ENCODE measurements around the gene CACNA1D. TPM values are rescaled to one million over a fixed set of nuclear protein-coding genes. Genes with fewer than 3 reads are reported as not detected.

The CACNA1D gene
- total RNA-seq, 4 donors from 2014 or later = 12.7 to 98.9 (median 25.0) TPM

DNA sequence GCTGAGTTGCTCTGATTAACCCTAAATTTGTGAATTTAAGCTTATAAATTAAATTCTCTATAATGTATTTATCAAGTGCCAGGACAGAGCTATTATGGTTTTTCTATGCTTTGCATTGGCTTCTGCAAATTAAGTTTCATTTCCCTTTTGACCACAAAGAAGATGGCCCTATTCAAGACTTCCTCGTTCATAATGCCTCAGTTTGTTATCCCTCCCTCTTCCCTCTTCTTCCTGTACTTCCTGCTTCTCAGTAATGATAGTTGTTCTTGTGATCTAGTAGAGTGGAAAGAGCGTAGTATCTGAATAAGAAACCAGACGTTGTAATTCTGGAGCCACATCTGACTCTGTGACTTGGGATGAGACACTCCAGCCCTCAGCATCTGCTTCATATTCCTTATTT, 118.7 kb downstream of the CACNA1D start:
- no peak for DNase-seq
- no peak overlapping the region for H3K4me3 ChIP-seq
- H3K9me3 ChIP-seq = no peaks in the 10 kb centered on the region
- no peaks in the 10 kb centered on the region for H3K36me3 ChIP-seq
- 72% methylated on average over 3 of the region's 3 CpGs; no CpG with 5 or more reads in 1 of the 2 donors for WGBS, 2 donors (ENCODE audit: low coverage in 1 of 2)
- H3K27me3 ChIP-seq = no peaks in the 10 kb centered on the region
- H3K4me1 ChIP-seq = peaks cover 0 to 7% (median 3%) of the 10 kb centered on the region in 4 donors
- H3K27ac ChIP-seq = no peak overlapping the region
- in situ Hi-C loops (cut with MboI; ENCODE audit: low pct_ligation_motif_present in 1 of 4, low pct_unique_long_range_greater_than_20kb in 1 of 4, low sequenced_read_pairs in 3 of 4) = no loop called here
- intact Hi-C loops (cut with DNase I; ENCODE audit: low total_unique reads) = no loop called here
- TF ChIP-seq POLR2A (IDR thresholded peaks at IDR 0.05) (no peak), POLR2AphosphoS5 (IDR thresholded peaks at IDR 0.05) (no peak), EP300 (IDR thresholded peaks at IDR 0.05; ENCODE audit: low read depth) (no peak)
- TF ChIP-seq, protein P1, sequence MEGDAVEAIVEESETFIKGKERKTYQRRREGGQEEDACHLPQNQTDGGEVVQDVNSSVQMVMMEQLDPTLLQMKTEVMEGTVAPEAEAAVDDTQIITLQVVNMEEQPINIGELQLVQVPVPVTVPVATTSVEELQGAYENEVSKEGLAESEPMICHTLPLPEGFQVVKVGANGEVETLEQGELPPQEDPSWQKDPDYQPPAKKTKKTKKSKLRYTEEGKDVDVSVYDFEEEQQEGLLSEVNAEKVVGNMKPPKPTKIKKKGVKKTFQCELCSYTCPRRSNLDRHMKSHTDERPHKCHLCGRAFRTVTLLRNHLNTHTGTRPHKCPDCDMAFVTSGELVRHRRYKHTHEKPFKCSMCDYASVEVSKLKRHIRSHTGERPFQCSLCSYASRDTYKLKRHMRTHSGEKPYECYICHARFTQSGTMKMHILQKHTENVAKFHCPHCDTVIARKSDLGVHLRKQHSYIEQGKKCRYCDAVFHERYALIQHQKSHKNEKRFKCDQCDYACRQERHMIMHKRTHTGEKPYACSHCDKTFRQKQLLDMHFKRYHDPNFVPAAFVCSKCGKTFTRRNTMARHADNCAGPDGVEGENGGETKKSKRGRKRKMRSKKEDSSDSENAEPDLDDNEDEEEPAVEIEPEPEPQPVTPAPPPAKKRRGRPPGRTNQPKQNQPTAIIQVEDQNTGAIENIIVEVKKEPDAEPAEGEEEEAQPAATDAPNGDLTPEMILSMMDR (IDR thresholded peaks at IDR 0.05) = no peak

DNA sequence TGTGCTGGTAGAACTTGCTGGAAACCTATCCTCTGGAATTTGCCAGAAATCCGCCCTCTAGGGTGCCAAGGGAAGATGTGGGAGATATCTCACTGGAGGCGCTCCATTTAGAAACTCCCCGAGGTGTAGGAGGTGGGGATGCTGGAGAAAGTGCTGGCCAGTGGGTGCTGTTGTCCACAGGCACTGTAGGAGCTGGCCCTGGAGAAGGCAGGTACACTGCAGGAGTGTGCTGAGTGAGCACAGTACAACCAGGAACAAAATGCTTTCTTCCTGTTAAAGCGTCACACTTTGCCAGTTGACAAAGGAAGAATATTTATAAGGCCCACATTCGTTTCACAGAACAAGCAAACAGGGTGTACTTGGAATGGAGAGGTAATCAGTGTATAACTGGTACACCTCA, 119.9 kb downstream of the CACNA1D start:
- intact Hi-C loops (cut with DNase I; ENCODE audit: low total_unique reads) (no loop called here), in situ Hi-C loops (cut with MboI; ENCODE audit: low pct_ligation_motif_present in 1 of 4, low pct_unique_long_range_greater_than_20kb in 1 of 4, low sequenced_read_pairs in 3 of 4) (no loop called here)
- TF ChIP-seq EP300 (IDR thresholded peaks at IDR 0.05; ENCODE audit: low read depth) (no peak), POLR2A (IDR thresholded peaks at IDR 0.05) (no peak), POLR2AphosphoS5 (IDR thresholded peaks at IDR 0.05) (no peak)
- TF ChIP-seq, protein P1 (IDR thresholded peaks at IDR 0.05) = no peak
- no peak overlapping the region for H3K27ac ChIP-seq
- H3K9me3 ChIP-seq = no peaks in the 10 kb centered on the region
- 65 to 81% methylated on average over 2 to 5 of the region's 5 CpGs for WGBS, 2 donors (ENCODE audit: low coverage in 1 of 2)
- H3K4me1 ChIP-seq = peaks cover 0 to 12% (median 4%) of the 10 kb centered on the region in 4 donors
- no peaks in the 10 kb centered on the region for H3K27me3 ChIP-seq
- DNase-seq = no peak
- H3K36me3 ChIP-seq = no peaks in the 10 kb centered on the region
- H3K4me3 ChIP-seq = no peak overlapping the region

DNA sequence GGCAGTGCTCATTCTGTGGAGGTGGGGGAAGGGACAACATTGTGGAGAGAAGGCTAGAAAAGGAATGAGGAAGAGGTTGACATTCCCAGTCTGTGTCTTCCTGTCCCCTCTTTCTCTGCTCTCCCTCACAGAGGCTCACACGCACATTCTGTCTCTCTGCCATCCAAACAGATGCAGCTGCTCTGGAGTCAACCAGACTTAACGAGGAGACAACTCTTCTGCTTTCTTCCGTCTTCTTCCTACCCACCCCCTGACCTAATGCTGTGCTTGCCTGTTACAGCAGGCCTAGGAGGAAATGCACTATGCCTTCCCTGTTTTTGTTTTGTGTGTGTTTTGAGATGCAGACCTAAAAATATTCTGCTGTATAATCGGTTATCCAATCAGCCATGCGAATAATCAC, 121.9 kb downstream of the CACNA1D start:
- no peak for DNase-seq
- in situ Hi-C loops (cut with MboI; ENCODE audit: low pct_ligation_motif_present in 1 of 4, low pct_unique_long_range_greater_than_20kb in 1 of 4, low sequenced_read_pairs in 3 of 4) = no loop called here
- TF ChIP-seq EP300 (IDR thresholded peaks at IDR 0.05; ENCODE audit: low read depth) (no peak), POLR2A (IDR thresholded peaks at IDR 0.05) (no peak), POLR2AphosphoS5 (IDR thresholded peaks at IDR 0.05) (no peak)
- TF ChIP-seq, protein P1 (IDR thresholded peaks at IDR 0.05) = no peak
- WGBS, 2 donors (ENCODE audit: low coverage in 1 of 2) = 63 to 76% methylated on average over 5 of the region's 5 CpGs
- no peak overlapping the region for H3K27ac ChIP-seq
- no peaks in the 10 kb centered on the region for H3K27me3 ChIP-seq
- intact Hi-C loops (cut with DNase I; ENCODE audit: low total_unique reads) = no loop called here
- H3K4me1 ChIP-seq = peaks cover 0 to 12% (median 4%) of the 10 kb centered on the region in 4 donors
- no peaks in the 10 kb centered on the region for H3K9me3 ChIP-seq
- H3K4me3 ChIP-seq = no peak overlapping the region
- no peaks in the 10 kb centered on the region for H3K36me3 ChIP-seq

DNA sequence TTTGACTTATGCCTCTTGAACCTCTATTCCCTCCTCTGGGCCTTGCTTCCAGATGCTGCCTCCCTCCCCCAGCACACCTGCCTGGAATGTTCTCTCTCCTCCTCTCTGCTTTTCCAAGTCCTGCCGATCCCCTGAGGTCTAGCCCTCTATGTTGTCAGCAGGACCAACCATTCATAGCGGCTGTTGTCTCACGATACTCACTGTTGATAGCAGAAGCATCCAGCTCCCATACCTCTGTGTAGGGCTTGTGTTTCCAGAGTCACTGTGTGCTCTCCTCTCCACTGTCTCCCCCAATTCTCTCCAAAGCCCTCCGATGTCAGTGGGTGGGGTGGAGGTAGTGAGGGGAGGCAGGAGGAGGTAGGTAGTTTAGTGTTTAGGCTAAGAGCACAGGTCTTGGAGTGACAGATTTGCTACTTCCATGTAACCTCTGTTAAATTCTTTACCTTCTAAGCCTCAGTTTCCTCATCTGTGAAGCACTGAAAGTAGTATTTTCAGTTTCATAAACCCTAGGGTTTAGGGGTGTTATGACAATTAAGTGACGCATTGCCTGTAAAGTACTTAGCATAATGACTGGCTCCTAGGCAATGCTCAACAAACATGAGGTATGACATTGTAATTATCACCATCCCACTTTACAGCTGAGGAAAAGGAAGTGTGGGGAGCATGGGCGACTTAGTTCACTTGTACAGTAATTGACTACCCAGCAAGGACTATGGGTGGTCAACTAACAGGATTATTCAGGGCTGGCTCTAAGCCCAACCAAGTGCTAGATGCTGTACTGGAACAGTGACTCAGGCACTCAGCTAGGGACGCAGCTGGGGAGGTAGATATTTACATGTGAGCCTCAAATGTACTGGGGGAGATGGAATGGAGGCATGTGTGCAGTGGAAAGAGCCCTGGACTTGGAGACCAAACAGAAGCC, 122.8 kb downstream of the CACNA1D start:
- intact Hi-C loops (cut with DNase I; ENCODE audit: low total_unique reads) = no loop called here

More for the DNA sequence above, 122.8 kb downstream of the CACNA1D start:
- TF ChIP-seq EP300 (IDR thresholded peaks at IDR 0.05; ENCODE audit: low read depth) = no peak
- no peak for TF ChIP-seq POLR2AphosphoS5 (IDR thresholded peaks at IDR 0.05)
- TF ChIP-seq, protein P1 (IDR thresholded peaks at IDR 0.05) = no peak
- no peak for TF ChIP-seq POLR2A (IDR thresholded peaks at IDR 0.05)
- Histone ChIP-seq H3K4me3 (no peak overlapping the region), H3K27me3 (no peaks in the 10 kb centered on the region), H3K4me1 (peaks cover 0 to 12% (median 4%) of the 10 kb centered on the region in 4 donors), H3K36me3 (no peaks in the 10 kb centered on the region), H3K27ac (no peak overlapping the region), H3K9me3 (no peaks in the 10 kb centered on the region)
- DNase-seq = no peak
- in situ Hi-C loops (cut with MboI; ENCODE audit: low pct_ligation_motif_present in 1 of 4, low pct_unique_long_range_greater_than_20kb in 1 of 4, low sequenced_read_pairs in 3 of 4) = no loop called here
- WGBS, 2 donors (ENCODE audit: low coverage in 1 of 2) = 77 to 80% methylated on average over 1 to 7 of the region's 7 CpGs
